HG03280 (cell line): ENCODE results near the gene ANXA3.
A peak's percentile ranks its signal among the peaks of the same experiment; 100 is the strongest.

Experiments
- ATAC-seq: cut with Tn5 transposase; IDR thresholded peaks from one replicate; pipeline ENCODE4 v1.9.1; 2021; ENCODE audit warnings: mild to moderate bottlenecking, moderate library complexity; ENCODE audit not compliant: unreplicated experiment

Gene ANXA3

DNA sequence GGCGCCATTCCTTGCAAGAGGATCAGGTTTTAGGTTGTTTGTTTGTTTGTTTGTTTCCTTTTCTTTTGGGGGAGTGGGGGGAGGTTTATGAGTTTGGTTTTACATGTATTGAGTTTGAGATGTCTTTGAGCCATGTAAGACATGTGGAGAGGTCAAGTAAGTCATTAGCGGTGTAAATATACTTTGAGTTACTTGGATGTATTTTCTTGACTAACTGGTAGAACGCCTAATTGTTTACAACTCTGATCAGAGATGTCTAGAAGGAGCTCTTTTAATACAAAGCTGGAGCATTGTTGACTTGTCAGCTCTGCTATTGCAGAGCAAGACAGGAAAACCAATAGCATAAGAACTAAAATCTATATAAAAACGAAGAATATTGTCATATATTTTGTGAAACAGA lies 57.1 kb downstream of the ANXA3 start:
- no peak for ATAC-seq

- no peak for ATAC-seq
Measured at GRCh38 chr4:78609580-78609979, 58.0 kb downstream of the ANXA3 start.

DNA sequence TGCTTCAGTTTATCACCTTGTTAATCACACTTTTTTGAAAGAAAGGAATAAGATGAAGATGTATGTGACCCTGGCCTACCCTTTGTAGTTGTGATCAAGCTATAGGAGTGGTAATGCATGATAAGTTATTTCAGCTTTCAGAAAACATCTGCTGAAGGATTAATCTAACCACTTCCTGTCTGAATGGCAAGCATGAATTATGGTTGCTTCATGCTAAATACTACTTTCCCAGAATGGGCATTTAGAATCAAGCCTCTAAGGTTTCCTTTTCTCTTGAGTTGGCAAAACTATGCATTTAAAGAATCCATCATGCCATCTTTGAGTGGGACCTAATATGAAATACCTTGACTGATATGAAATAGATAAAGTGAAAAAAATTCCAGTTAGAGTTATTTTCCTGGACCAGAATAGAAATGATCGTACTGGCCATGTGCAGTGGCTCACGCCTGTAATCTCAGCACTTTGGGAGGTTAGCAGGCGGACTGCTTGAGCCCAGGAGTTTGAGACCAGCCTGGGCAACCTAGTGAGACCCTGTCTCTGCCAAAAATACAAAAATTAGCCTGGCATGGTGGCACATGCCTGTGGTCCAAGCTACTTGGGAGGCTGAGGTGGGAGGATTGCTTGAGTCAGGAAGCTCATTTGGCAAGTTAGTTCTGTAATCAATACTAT lies 59.1 kb downstream of the ANXA3 start:
- no peak for ATAC-seq

- ATAC-seq: no peak
Measured at GRCh38 chr4:78611215-78611558, 59.6 kb downstream of the ANXA3 start.

DNA sequence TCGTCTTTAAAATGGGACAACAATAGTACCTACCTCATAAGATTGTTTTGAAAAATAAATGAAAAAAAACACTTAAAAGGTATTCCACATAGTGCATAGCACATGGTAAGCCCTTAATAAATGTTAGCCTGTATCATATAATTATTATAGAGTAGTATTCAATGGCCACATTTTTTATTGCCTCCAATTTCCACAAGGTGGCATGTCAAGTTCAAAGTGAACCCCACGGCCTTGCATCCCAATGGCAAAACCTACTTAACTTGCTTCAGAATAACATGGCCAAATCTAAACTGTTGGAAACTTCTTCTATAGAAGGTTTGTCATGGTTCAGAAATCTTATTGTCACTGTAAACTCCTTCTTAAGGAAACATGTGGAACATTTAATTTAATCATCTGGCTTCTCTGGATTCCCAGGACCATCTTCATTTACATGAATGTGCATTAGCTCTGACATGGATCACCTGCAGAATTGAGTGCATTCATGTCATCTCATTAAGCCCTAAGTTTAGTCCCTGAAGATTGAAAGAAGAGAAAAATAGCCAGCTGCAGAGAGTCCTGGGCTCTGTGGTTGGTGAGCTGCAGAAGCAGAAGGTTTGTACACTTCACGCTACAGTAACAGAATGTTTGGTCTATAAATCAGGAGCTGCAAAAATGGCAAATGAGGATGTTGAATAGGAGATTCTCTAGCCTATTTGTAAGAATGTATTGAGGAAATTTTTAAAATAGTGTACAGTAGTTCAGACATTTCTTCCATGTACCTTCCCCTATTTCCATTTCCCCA lies 61.0 kb downstream of the ANXA3 start:
- no peak for ATAC-seq

GRCh38 chr4:78613522-78614321 lies 62.2 kb downstream of the ANXA3 start:
- ATAC-seq: peak; percentile 81

- ATAC-seq: no peak
Measured at GRCh38 chr4:78616046-78616498, 64.5 kb downstream of the ANXA3 start.

GRCh38 chr4:78618436-78618835 lies 66.9 kb downstream of the ANXA3 start:
- ATAC-seq: no peak

GRCh38 chr4:78621395-78621794 lies 69.8 kb downstream of the ANXA3 start:
- ATAC-seq: no peak

GRCh38 chr4:78622253-78622979 lies 70.8 kb downstream of the ANXA3 start:
- ATAC-seq: no peak

- no peak for ATAC-seq
Measured at GRCh38 chr4:78624048-78624447, 72.5 kb downstream of the ANXA3 start.

DNA sequence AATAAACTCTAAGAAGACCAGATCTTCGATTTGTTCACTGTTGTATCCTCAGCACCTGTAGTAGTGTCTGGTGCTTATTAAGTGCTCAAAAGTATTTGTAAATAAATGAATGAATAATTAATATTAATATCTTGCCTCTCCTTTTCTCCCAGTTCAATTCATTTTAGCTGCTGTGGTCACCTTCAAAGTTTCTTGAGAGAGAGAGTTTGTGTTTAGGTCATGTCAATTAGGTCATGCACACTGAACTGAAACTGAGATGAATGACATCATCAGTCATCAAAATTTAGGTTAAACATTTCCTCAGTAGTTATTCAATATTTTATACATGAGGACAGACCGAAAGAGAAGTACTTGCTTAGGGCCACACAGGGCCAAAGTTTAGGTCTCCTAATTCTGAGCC lies 73.5 kb downstream of the ANXA3 start:
- no peak for ATAC-seq

DNA sequence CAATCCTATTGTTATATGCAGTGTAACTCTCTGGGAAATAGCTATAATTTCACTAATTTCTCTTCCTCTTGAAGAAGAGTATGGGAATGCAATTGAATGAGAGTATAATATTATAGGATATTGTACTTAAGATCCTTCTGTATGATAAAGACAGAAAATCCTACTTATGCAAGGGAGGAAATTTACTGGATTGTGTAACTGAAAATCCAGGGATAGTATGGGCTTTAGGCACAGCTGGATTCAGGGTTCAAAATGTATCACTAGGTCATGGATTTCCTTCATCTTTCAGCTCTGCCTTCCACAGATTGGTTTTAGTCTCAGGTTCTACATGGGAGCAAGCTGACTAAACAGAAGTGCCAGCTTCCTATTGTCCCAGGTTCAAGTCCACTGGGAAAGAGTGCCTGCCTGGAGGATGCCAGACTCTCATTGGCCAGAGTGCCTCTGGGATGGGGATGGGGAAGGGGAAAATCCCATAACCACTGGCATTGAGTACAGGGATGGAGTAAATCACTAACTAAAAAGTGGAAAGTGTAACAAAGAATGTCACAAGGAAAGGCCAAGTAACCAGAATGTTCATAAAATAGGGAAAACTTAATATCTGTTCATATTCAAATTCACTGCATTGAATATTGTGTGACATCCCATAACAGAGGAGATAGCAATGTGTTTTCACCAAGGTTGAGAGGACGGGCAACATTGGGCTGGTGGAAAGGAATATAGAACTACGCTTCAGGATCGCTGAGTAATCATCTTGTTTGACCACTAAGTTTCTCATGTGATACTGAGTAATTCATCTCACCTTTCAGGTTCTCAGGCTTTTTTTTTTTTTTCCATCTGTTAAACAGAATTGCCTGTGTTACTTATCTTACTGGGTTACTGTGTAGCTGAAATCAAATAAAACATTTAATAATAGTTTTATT lies 75.7 kb downstream of the ANXA3 start:
- ATAC-seq: peak; percentile 46

DNA sequence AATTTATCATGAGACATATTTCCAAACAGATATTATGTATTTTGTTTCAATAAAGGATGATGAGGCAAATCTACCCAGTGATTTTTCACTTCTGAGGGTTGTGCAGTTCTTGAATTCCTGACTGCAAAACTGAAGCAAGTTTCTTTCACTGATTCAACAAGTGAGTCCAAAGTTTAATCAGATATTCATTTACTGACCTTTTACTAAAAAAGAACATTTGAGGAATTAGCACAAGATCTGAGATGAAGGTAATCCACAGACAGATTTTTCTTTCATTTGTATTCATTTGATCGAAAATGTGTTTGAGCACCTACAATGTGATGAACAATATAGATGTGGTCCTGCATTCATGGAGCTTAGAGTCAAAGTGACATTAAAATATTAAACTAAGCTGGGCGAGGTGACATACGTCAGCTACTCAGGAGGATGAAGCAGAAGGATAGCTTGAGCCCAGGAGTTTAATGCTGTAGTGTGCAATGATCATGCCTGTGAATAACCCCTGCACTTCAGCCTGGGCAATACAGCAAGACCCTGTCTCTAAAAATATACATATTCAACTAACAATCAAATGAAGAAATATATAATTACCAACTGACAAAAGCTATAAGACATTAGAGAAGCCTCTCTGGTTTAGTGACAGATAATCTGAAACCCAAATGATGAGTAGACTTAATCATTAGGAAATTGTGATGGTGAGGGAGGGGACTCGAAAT lies 76.6 kb downstream of the ANXA3 start:
- no peak for ATAC-seq

DNA sequence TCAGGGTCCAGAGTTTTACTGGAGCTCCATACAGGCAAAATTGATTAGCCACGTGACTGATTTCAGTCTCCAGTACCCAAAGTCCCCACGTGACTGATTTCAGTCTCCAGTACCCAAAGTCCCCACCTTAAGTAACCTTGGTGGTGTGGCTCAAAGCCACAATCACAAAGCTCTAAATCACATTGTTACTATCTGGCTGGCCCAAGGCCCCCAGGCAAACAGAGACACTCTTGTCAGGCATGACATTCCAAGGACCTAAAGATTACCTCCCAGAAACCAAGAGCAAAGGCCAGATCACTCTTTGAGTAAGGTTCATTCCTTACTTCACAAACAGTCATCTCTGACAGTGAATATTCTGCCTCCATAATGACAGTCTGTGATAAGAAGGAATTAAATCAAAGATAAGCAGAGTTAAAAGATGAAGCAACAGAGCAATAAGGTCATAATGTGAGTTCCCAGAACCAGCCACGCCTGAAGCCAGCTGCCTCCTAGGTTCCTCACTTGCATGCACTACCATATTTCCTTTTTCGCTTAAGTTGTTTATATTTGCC lies 78.5 kb downstream of the ANXA3 start:
- ATAC-seq: no peak

GRCh38 chr4:78630615-78631014 lies 79.0 kb downstream of the ANXA3 start:
- ATAC-seq: no peak

DNA sequence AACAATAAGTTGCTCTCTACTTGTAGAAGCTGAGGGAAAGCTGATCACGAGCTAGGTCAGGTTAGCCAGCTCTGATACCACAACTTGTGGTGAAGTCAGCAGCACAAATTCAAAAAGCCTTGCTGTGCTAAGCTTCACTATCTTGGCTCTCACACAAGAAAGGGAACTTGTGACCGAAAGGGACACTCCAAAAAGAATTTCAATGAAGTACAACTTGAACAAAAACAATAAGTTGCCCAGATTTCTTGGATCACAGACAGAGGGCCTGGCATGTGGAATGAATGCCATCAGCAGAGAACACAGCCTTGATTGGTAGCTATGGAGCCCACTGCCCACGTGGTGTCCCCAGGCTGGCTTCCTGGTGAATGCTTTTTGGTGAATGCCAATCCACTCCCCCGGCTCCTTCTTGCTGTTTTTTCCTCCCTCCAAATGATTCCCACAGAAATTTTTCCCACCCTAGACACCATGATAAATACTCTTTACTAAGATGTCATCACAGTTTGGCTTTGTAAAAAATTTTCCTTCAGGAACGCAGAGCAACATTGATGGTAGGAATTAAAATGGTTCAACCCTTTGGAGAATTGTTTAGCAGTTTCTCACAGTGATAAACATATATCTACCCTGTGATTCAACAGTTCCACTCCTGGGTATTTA lies 82.6 kb downstream of the ANXA3 start:
- ATAC-seq: no peak

DNA sequence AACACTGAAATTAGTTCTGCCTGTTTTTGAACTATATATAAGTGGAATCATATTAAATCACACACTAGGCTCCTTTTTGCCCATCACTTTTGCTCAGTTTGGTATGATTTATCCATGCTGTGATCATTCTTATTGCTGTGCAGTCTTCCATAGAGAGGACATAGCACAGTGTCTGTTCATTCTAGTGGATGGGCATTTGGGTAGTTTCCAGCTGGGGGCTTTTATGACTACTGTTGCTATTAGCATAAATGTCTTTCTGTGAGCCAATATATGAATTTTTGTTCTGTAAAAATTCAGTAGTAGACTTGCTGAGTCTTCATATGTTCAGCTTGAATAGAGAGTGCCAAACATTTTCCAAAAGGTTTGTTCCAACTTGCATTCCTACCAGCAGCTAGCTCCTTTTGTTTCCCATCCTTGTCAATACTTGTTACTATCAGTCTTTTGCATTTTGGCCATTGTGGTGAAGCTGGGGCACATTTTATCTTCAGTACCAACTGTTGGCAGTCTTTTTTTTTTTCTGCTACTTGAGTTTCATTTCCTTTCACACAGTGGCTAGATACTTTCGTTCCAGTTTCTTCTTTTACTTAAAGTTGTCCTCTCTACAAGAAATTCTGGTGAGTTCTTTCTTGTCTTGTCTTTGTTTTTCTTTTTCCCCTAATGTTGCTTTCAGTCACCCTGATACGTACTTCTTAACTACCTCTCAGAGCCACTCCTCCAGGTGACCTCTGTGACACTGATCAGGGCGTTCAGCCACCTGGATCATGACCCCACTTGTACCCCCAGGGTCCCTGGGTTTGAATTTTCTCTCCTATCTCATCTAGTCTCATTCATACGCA lies 87.0 kb downstream of the ANXA3 start:
- peak; percentile 90 for ATAC-seq
